H1 (cell line): Measurements from ENCODE around the gene SYK. TPM values are rescaled to one million over a fixed set of nuclear protein-coding genes. Genes with fewer than 3 reads are reported as not detected.

Experiments
- CHD2 ChIP-seq: IDR thresholded peaks from 2 replicates; pipeline ENCODE4 v1.6.1; 2012; ENCODE audit warnings: low read length, improper control_type of control experiment
- CTBP2 ChIP-seq: IDR thresholded peaks from 2 replicates; pipeline ENCODE4 v1.7.0; 2011; ENCODE audit warnings: borderline replicate concordance, mild to moderate bottlenecking, moderate library complexity, mixed read lengths, low read length; ENCODE audit not compliant: insufficient read depth, insufficient read length
- RAD21 ChIP-seq, 2 experiments: IDR thresholded peaks in 1 of 2; conservative IDR thresholded peaks in 1 of 2; 2 replicates each; pipeline ENCODE4 v1.6.1; 2011; ENCODE audit warnings: low read depth in 2 of 2, low read length in 2 of 2, improper control_type of control experiment in 1 of 2, inconsistent platforms in 1 of 2, mild to moderate bottlenecking in 1 of 2, moderate library complexity in 1 of 2
- RXRA ChIP-seq: IDR thresholded peaks from 2 replicates; pipeline ENCODE4 v1.6.1; 2011; ENCODE audit warnings: low read depth, mild to moderate bottlenecking, low read length, moderate library complexity; ENCODE audit not compliant: insufficient read depth
- SP4 ChIP-seq: IDR thresholded peaks from 2 replicates; pipeline ENCODE4 v1.6.1; 2012; ENCODE audit warnings: low read length, inconsistent platforms
- TCF12 ChIP-seq: IDR thresholded peaks from 2 replicates; pipeline ENCODE4 v1.6.1; 2011; ENCODE audit warnings: low read depth, mild to moderate bottlenecking, low read length
- USF2 ChIP-seq: IDR thresholded peaks from 2 replicates; pipeline ENCODE4 v1.6.1; 2011; ENCODE audit warnings: low read length, improper control_type of control experiment
- polyA plus RNA-seq, 7 experiments: library from polyadenylated mRNA; depleted of rRNA in 3 of 7; stranded (reverse) in 5 of 7; unstranded in 2 of 7; fragments of >200 nt in 5 of 7; fragments of 200-250 nt in 2 of 7; gene quantifications; 1 replicate in 5 of 7; 2 replicates in 1 of 7; 4 replicates in 1 of 7; pipeline versions ENCODE4 v1.2.1 to v1.2.3, GENCODE V29; 2011 to 2013; ENCODE audit warnings: missing spikeins in 2 of 7, mixed read lengths in 2 of 7
- total RNA-seq: library from RNA; stranded (reverse); fragmentation: NEBNext Ultra II Directional; extraction: Animal tissue kit (Norgen Biotek cat#: 25700); gene quantifications from 2 replicates; pipeline ENCODE4 v1.2.1, GENCODE V29; 2021

SYK gene
- total and polyA plus RNA-seq, 2 of the 8 experiments (the other 6 are each of a cell fraction or from before 2014, with no cell fraction given), result 1.5 to 4.4 TPM

GRCh38 chr9:90807006-90807405 lies 5.4 kb downstream of the SYK start (continued):
- TF ChIP-seq SP4 (no peak), TCF12 (no peak), USF2 (no peak), RAD21 (IDR thresholded peaks at IDR 0.05 in 1 of 2, conservative IDR thresholded peaks at IDR 0.05 in 1 of 2; ENCODE audit: low read depth in 2 of 2, low read length in 2 of 2) (no peak), CHD2 (no peak), RXRA (no peak), CTBP2 (no peak)
